ENCODE results near the gene CACFD1.

The CACFD1 gene

DNA sequence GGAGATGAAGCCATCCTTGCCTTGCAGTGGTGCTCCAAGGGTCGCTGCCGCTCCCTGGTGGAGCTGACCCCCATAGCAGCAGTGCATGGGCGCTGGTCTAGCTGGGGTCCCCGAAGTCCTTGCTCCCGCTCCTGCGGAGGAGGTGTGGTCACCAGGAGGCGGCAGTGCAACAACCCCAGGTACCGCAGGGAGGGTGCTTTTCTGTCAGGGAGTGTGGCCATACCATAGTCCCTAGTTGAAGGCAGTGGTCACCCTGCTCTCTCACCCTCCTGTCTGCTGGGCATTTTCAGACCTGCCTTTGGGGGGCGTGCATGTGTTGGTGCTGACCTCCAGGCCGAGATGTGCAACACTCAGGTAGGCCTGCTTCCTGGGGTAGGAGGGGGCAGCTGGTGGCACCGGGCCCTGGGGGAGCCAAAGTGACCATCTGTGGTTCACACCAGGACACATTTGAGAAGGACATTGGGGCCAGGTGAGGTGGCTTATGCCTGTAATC is 26.4 kb upstream of the CACFD1 start:
- no peak overlapping the region for H3K27ac ChIP-seq
- DNase-seq: no peak
- H3K27me3 ChIP-seq (ENCODE audit: insufficient read depth, low read depth, severe bottlenecking): no peaks in the 10 kb centered on the region
- TF ChIP-seq, protein P1, sequence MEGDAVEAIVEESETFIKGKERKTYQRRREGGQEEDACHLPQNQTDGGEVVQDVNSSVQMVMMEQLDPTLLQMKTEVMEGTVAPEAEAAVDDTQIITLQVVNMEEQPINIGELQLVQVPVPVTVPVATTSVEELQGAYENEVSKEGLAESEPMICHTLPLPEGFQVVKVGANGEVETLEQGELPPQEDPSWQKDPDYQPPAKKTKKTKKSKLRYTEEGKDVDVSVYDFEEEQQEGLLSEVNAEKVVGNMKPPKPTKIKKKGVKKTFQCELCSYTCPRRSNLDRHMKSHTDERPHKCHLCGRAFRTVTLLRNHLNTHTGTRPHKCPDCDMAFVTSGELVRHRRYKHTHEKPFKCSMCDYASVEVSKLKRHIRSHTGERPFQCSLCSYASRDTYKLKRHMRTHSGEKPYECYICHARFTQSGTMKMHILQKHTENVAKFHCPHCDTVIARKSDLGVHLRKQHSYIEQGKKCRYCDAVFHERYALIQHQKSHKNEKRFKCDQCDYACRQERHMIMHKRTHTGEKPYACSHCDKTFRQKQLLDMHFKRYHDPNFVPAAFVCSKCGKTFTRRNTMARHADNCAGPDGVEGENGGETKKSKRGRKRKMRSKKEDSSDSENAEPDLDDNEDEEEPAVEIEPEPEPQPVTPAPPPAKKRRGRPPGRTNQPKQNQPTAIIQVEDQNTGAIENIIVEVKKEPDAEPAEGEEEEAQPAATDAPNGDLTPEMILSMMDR (IDR thresholded peaks at IDR 0.05; ENCODE audit: low read depth, low read length): no peak
- H3K9me3 ChIP-seq (ENCODE audit: severe bottlenecking): no peaks in the 10 kb centered on the region
- no peaks in the 10 kb centered on the region for H3K36me3 ChIP-seq
- no peak overlapping the region for H3K4me3 ChIP-seq (ENCODE audit: low read depth, low read length)

DNA sequence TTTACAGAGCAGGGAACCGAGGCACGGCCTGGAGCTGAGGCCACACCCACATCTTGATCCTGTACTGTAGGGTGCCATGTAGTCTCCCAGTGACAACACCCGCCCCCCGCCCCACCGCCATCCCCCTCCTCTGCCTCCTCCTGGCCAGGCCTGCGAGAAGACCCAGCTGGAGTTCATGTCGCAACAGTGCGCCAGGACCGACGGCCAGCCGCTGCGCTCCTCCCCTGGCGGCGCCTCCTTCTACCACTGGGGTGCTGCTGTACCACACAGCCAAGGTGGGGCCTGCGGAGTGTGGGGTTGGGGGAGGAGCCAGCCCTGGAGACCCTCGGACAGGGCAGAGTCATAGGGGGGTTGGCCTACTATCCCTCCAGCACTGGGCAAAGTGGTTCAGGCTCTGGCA is 23.1 kb upstream of the CACFD1 start:
- TF ChIP-seq, protein P1 (IDR thresholded peaks at IDR 0.05; ENCODE audit: low read depth, low read length): no peak
- H3K36me3 ChIP-seq: no peaks in the 10 kb centered on the region

DNA sequence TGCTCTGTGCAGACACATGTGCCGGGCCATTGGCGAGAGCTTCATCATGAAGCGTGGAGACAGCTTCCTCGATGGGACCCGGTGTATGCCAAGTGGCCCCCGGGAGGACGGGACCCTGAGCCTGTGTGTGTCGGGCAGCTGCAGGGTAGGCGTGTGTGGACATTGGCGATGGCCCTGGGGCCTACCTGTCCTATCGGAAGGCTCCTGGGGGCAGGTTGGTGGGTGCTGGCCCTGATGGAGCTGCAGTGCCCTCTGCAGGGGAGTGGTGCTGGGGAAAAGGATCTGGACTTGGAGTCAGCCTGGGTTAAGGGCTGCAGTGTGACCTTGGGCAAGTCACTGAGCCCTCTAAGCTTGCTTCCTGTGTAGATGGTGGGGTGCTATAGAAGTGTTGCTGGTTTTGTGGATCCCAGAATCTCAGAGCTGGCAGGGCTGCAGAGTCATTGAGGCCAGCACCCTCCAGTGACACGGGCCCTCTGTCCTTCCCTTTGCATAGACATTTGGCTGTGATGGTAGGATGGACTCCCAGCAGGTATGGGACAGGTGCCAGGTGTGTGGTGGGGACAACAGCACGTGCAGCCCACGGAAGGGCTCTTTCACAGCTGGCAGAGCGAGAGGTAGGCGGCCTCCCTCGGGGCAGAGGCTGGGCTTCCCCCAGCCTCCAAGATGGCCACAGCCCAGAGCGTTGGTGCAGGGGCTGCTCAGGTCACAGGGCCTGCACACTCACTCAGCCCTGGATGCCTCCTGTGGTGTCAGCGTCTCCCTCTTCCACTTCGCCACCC is 21.8 kb upstream of the CACFD1 start:
- Histone ChIP-seq H3K4me3 (ENCODE audit: low read depth, low read length) (no peak overlapping the region), H3K36me3 (no peaks in the 10 kb centered on the region), H3K27ac (no peak overlapping the region), H3K9me3 (ENCODE audit: severe bottlenecking) (no peaks in the 10 kb centered on the region), H3K27me3 (ENCODE audit: insufficient read depth, low read depth, severe bottlenecking) (no peaks in the 10 kb centered on the region)
- TF ChIP-seq, protein P1 (IDR thresholded peaks at IDR 0.05; ENCODE audit: low read depth, low read length): peak; percentile 65
- peak; percentile 47 for DNase-seq

More for the DNA sequence above, 23.1 kb upstream of the CACFD1 start:
- no peak for DNase-seq
- no peaks in the 10 kb centered on the region for H3K9me3 ChIP-seq (ENCODE audit: severe bottlenecking)
- no peaks in the 10 kb centered on the region for H3K27me3 ChIP-seq (ENCODE audit: insufficient read depth, low read depth, severe bottlenecking)
- H3K4me3 ChIP-seq (ENCODE audit: low read depth, low read length): no peak overlapping the region
- H3K27ac ChIP-seq: no peak overlapping the region

DNA sequence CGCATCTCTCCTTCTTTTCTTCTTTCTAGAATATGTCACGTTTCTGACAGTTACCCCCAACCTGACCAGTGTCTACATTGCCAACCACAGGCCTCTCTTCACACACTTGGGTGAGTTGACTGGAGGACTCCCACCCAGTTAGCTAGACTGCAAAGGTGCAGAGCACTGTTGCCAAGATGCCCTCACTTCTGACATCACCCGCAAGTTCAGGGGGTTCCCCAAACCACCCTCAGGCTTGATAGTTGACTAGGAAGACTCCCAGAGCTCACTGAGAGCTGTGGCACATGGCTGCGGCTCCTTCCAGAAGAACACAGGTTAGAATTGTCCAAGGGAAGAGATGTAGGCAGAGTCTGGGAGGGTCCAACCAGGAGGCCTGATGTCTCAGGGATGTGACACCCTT is 20.4 kb upstream of the CACFD1 start:
- no peak overlapping the region for H3K4me3 ChIP-seq (ENCODE audit: low read depth, low read length)
- TF ChIP-seq, protein P1 (IDR thresholded peaks at IDR 0.05; ENCODE audit: low read depth, low read length): no peak

DNA sequence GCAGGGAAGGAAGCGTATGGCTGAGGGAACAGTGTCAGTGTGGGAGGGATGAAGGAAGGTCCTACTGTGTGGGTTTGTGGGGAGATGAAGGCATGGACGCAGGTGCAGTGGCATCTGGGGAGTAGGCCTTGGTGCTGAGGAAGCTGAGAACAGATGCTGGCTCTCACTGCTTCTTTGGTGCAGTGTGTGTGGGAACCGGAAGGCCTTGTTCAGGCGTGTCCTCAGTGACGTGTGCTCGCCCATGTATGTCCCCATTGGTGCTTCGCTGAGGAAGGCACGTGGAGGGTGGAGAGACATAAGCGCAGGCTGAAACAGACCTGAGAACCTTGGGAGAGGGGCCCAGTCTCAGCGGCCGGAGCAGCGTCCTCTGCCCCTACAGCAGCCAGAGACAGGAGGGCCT is 18.9 kb upstream of the CACFD1 start:
- no peak for DNase-seq
- TF ChIP-seq, protein P1 (IDR thresholded peaks at IDR 0.05; ENCODE audit: low read depth, low read length): no peak
- Histone ChIP-seq H3K4me3 (ENCODE audit: low read depth, low read length) (no peak overlapping the region), H3K27ac (no peak overlapping the region), H3K36me3 (no peaks in the 10 kb centered on the region), H3K27me3 (ENCODE audit: insufficient read depth, low read depth, severe bottlenecking) (no peaks in the 10 kb centered on the region), H3K9me3 (ENCODE audit: severe bottlenecking) (no peaks in the 10 kb centered on the region)

More for the DNA sequence above, 20.4 kb upstream of the CACFD1 start:
- Histone ChIP-seq H3K27ac (no peak overlapping the region), H3K9me3 (ENCODE audit: severe bottlenecking) (no peaks in the 10 kb centered on the region), H3K36me3 (no peaks in the 10 kb centered on the region), H3K27me3 (ENCODE audit: insufficient read depth, low read depth, severe bottlenecking) (no peaks in the 10 kb centered on the region)
- no peak for DNase-seq

Measured in WERI-Rb-1 (cell line).